K562 (cell line): ENCODE results near the gene RBM19. TPM values are rescaled to one million over a fixed set of nuclear protein-coding genes. Genes with fewer than 3 reads are reported as not detected.

Experiments
- ATAC-seq: fragments of 200-7000 bp; cut with Tn5 transposase; 3 replicates; pipeline ENCODE4 v1.9.1; 2020; ENCODE audit warnings: moderate library complexity
- BruUV-seq: library from RNA; stranded (reverse); fragments of 400-500 nt; replicated peaks from 2 replicates; lab custom pipeline; 2021; lab: Mats Ljungman, UMichigan
- CTCF ChIA-PET: fragments of 300-600 bp; formaldehyde crosslinking; extraction: SDS; loops from one replicate; lab custom pipeline; 2021; ENCODE audit warnings: low intra/inter-chr PET ratio; lab: Yijun Ruan, JAX
- POLR2A ChIA-PET: fragments of 300-600, 350-650 bp; sonication (Branson Sonifier 250); formaldehyde crosslinking; extraction: SDS; loops from one replicate; lab custom pipeline; 2021; ENCODE audit warnings: antibody characterized with exemption, inconsistent platforms; lab: Yijun Ruan, JAX
- DNase-seq, 4 experiments: peaks; one replicate each; pipeline versions ENCODE4 v3.0.0 to v3.0.0-alpha.2; 2011 to 2018; ENCODE audit warnings: low spot score in 3 of 4, mixed read lengths in 3 of 4; ENCODE audit errors: extremely low read depth in 1 of 4
- FAIRE-seq: peaks from 2 replicates; lab custom pipeline; 2011; peaks lifted over from hg19 to GRCh38; lab: Jason Lieb, UNC
- H2AFZ ChIP-seq: 2 replicates; pipeline ENCODE4 v1.6.0; 2011; ENCODE audit warnings: low read depth, low read length, control low read depth, inconsistent platforms
- H3K27ac ChIP-seq: fragments of 200-600 bp; 3 replicates; pipeline ENCODE4 v1.8.0; 2011; ENCODE audit warnings: low read depth, mild to moderate bottlenecking, control low read depth, inconsistent platforms, low read length, moderate library complexity, mixed read lengths; ENCODE audit errors: extremely low read depth
- H3K27me3 ChIP-seq, 2 experiments: fragments of 300-600 bp in 1 of 2; 2 replicates in 1 of 2; 3 replicates in 1 of 2; pipeline versions ENCODE4 v1.6.0 to v1.8.0; 2011; ENCODE audit warnings: inconsistent platforms in 2 of 2, low read length in 2 of 2, mild to moderate bottlenecking in 1 of 2, mixed read lengths in 1 of 2, moderate library complexity in 1 of 2; ENCODE audit not compliant: control insufficient read depth in 2 of 2, insufficient read depth in 2 of 2
- H3K36me3 ChIP-seq: fragments of 300-600 bp; 3 replicates; pipeline ENCODE4 v1.8.0; 2011; ENCODE audit warnings: mild to moderate bottlenecking, low read length, inconsistent platforms; ENCODE audit not compliant: control insufficient read depth, insufficient read depth
- H3K4me1 ChIP-seq, 2 experiments: fragments of 200-600 bp in 1 of 2; replicated peaks in 1 of 2; 2 replicates in 1 of 2; 3 replicates in 1 of 2; pipeline versions ENCODE4 v1.5.1 to v1.8.0; 2011; ENCODE audit warnings: inconsistent platforms in 2 of 2, low read length in 2 of 2, mild to moderate bottlenecking in 1 of 2, mixed read lengths in 1 of 2, moderate library complexity in 1 of 2; ENCODE audit not compliant: control insufficient read depth in 2 of 2, insufficient read depth in 2 of 2
- H3K4me2 ChIP-seq: 2 replicates; pipeline ENCODE4 v1.6.1; 2011; ENCODE audit warnings: low read length, control low read depth, inconsistent platforms, mixed read lengths; ENCODE audit not compliant: insufficient read depth
- H3K4me3 ChIP-seq: fragments of 200-600 bp; sonication (generic), shearing (Covaris generic); 2 replicates; pipeline ENCODE4 v1.5.1; 2016; ENCODE audit warnings: control low read depth, inconsistent platforms
- H3K79me2 ChIP-seq: fragments of 200-600 bp; 3 replicates; pipeline ENCODE4 v1.8.0; 2011; ENCODE audit warnings: low read length, inconsistent platforms; ENCODE audit not compliant: control insufficient read depth, insufficient read depth
- H3K9ac ChIP-seq, 2 experiments: 2 replicates each; pipeline versions ENCODE4 v1.6.0 to v1.6.1; 2011; ENCODE audit warnings: low read depth in 2 of 2, low read length in 2 of 2, control low read depth in 1 of 2, inconsistent platforms in 1 of 2, mild to moderate bottlenecking in 1 of 2, mixed read lengths in 1 of 2; ENCODE audit not compliant: insufficient read depth in 1 of 2
- H3K9me1 ChIP-seq: one replicate; pipeline ENCODE4 v1.6.0; 2011; ENCODE audit warnings: inconsistent platforms, mild to moderate bottlenecking, low read length, moderate library complexity; ENCODE audit not compliant: control insufficient read depth, insufficient read depth
- H3K9me3 ChIP-seq: replicated peaks from 2 replicates; pipeline ENCODE4 v1.5.1; 2011; ENCODE audit warnings: low read depth, low read length, inconsistent platforms; ENCODE audit not compliant: control insufficient read depth, insufficient read depth
- H4K20me1 ChIP-seq: replicated peaks from 2 replicates; pipeline ENCODE4 v1.6.1; 2011; ENCODE audit warnings: low read length, inconsistent platforms, mixed read lengths; ENCODE audit not compliant: control insufficient read depth, insufficient read depth
- CBX8 ChIP-seq: fragments of 200-600 bp; sonication (generic); IDR thresholded peaks from 2 replicates; pipeline ENCODE4 v1.6.1; 2012; ENCODE audit warnings: borderline replicate concordance, mixed run types, low read depth, mild to moderate bottlenecking, moderate library complexity, mixed read lengths, low read length, control low read depth, inconsistent platforms; ENCODE audit not compliant: poor library complexity, severe bottlenecking; ENCODE audit errors: extremely low read depth
- CREM ChIP-seq: IDR thresholded peaks from 2 replicates; pipeline ENCODE4 v1.6.1; 2014; ENCODE audit warnings: antibody characterized with exemption, low read depth
- DDX20 ChIP-seq: fragments of 450-650 bp; IDR thresholded peaks from 2 replicates; pipeline ENCODE4 v1.6.1; 2016; ENCODE audit warnings: missing genetic modification characterization, low read depth, mild to moderate bottlenecking, missing compliant biosample characterization, moderate library complexity
- ETS2 ChIP-seq: IDR thresholded peaks from 2 replicates; pipeline ENCODE4 v1.6.1; 2016; ENCODE audit warnings: borderline replicate concordance, missing genetic modification characterization, mild to moderate bottlenecking, moderate library complexity, missing compliant biosample characterization; ENCODE audit not compliant: poor library complexity, severe bottlenecking
- GABPA ChIP-seq: fragments of 200-800 bp; sonication (Bioruptor generic); conservative IDR thresholded peaks from 2 replicates; pipeline ENCODE4 v1.6.1; 2016; ENCODE audit warnings: low read depth, missing genetic modification characterization, missing compliant biosample characterization
- HDAC1 ChIP-seq, 2 experiments: fragments of 450-650 bp; IDR thresholded peaks; 2 replicates each; pipeline ENCODE4 v1.6.1; 2016 to 2017; ENCODE audit warnings: inconsistent platforms in 1 of 2, mild to moderate bottlenecking in 1 of 2, moderate library complexity in 1 of 2
- HEY1 ChIP-seq: fragments of 250-450 bp; sonication (Bioruptor Pico); IDR thresholded peaks from 2 replicates; pipeline ENCODE4 v1.5.0; 2020; ENCODE audit warnings: mild to moderate bottlenecking, moderate library complexity, borderline replicate concordance
- HMG20A ChIP-seq: fragments of 450-650 bp; formaldehyde crosslinking; conservative IDR thresholded peaks from 2 replicates; pipeline ENCODE4 v1.4.0; 2020; ENCODE audit warnings: mild to moderate bottlenecking, mixed read lengths
- MYC ChIP-seq, 2 experiments: fragments of 250-450 bp in 1 of 2; sonication (Bioruptor Pico) in 1 of 2; IDR thresholded peaks; 2 replicates each; pipeline versions ENCODE4 v1.5.1 to v1.6.1; 2012 to 2021; ENCODE audit warnings: low read depth in 2 of 2, borderline replicate concordance in 1 of 2, improper control_type of control experiment in 1 of 2, low read length in 1 of 2, mild to moderate bottlenecking in 1 of 2, moderate library complexity in 1 of 2
- THRAP3 ChIP-seq: fragments of 450-650 bp; IDR thresholded peaks from 2 replicates; pipeline ENCODE4 v1.6.1; 2016; ENCODE audit warnings: mild to moderate bottlenecking, inconsistent platforms, borderline replicate concordance
- ZNF121 ChIP-seq: sonication (generic); formaldehyde crosslinking; conservative IDR thresholded peaks from 2 replicates; pipeline ENCODE4 v1.8.0; 2022; ENCODE audit warnings: missing genetic modification reagents
- ZNF239 ChIP-seq: fragments of 250-450 bp; sonication (Bioruptor Pico); IDR thresholded peaks from 2 replicates; pipeline ENCODE4 v1.4.0; 2020; ENCODE audit warnings: mild to moderate bottlenecking
- WGBS: fragments of 100-300 bp; shearing (Covaris generic); methylation state at CpG from one replicate; pipeline ENCODE4 v1.1.6; 2016; ENCODE audit warnings: low coverage, mixed read lengths; ENCODE audit not compliant: insufficient coverage; ENCODE audit errors: missing lambda C conversion rate; 5-methylcytosine and 5-hydroxymethylcytosine counted together
- in situ Hi-C: fragments of 300-500 bp; cut with MboI; formaldehyde crosslinking; loops from 4 replicates; pipeline ENCODE4 v1.15.0; 2018; ENCODE audit warnings: inconsistent platforms, mixed read lengths
- intact Hi-C: fragments of 100-400 bp; cut with micrococcal nuclease; formaldehyde crosslinking; loops from 2 replicates; pipeline ENCODE4 v1.14.2; 2022
- polyA plus RNA-seq, 8 experiments: library from polyadenylated mRNA; depleted of rRNA in 4 of 8; stranded (reverse) in 5 of 8; unstranded in 3 of 8; fragments of >200 nt; fragmentation: Nextera tagmentation in 2 of 8; fragmentation: Illumina TruSeq in 1 of 8; extraction: Ambion mirVana in 2 of 8; extraction: Trizol in 1 of 8; gene quantifications; 2 replicates each; pipeline versions ENCODE4 v1.2.1 to v1.2.3, GENCODE V29; 2011 to 2014; ENCODE audit warnings: inconsistent platforms in 1 of 8, missing spikeins in 1 of 8
- total RNA-seq, 7 experiments: library from RNA; depleted of rRNA in 6 of 7; stranded (reverse); fragments of >200 nt in 6 of 7; fragmentation: Illumina TruSeq in 2 of 7; extraction: Trizol in 2 of 7; gene quantifications; 2 replicates each; pipeline versions ENCODE4 v1.2.1 to v1.2.3, GENCODE V29; 2011 to 2021; ENCODE audit warnings: low replicate concordance in 1 of 7
- TF ChIP-seq, protein P1 (sequence below), 2 experiments: IDR thresholded peaks; 2 replicates each; pipeline ENCODE4 v1.6.1; 2012; ENCODE audit warnings: improper control_type of control experiment in 2 of 2, low read depth in 2 of 2, low read length in 2 of 2, borderline replicate concordance in 1 of 2
- TF ChIP-seq, protein P2 (sequence below), 2 experiments: fragments of 450-650 bp in 1 of 2; IDR thresholded peaks; 2 replicates each; pipeline ENCODE4 v1.6.1; 2011 to 2017; ENCODE audit warnings: low read depth in 2 of 2, antibody characterized with exemption in 1 of 2, borderline replicate concordance in 1 of 2, low read length in 1 of 2, mild to moderate bottlenecking in 1 of 2, mixed read lengths in 1 of 2; ENCODE audit not compliant: control insufficient read depth in 1 of 2

The RBM19 gene
- total and polyA plus RNA-seq, 9 of the 15 experiments (the other 6 are each of a cell fraction or from before 2014, with no cell fraction given), result 16.0 to 58.4 (median 37.9) TPM

DNA sequence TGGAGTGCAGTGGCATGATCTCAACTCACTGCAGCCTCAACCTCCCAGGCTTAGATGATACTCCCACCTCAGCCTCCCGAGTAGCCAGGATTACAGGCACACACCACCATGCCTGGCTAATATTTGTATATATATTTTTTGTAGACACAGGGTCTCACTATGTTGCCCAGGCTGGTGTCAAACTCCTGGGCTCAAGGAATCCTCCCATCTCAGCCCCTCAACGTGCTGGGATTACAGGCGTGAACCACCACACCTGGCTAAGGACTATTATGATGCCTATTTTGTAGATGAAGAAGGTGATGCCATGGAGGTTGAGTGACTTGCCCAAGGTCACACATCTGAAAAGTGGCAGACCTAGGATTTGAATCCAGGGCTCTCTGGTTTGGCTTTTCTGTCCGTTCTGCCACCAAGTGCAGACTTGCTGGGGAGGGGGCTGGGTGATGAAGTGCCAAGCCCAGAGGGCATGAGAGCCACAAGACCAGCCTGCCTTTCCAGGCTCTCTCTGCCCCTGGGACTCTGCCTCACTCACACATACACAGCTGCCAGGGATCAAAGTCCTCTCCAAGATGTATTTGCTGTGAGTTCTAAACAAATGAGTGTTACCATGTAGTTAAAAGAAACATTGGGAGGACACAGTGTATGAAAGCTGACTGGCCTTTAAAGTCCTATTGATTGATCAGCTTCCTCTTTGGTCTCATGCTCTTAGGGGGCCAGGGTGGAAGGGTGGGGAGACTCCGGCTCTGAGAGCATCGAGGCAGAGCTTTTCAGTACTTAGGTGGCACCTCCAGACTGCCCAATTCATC is 21.3 kb upstream of the RBM19 start:
- ATAC-seq (no peak), DNase-seq (no peak), FAIRE-seq (no peak)
- CTCF ChIA-PET, result no interaction called here
- H3K4me1 ChIP-seq, result no peaks in the 10 kb centered on the region
- intact Hi-C loops, result loop anchor here (10.0 kb wide), 1 partner anchor 1767 kb away; no protein-coding TSS in a partner anchor
- POLR2A ChIA-PET, result interaction anchor here (0.6 kb wide), 1 partner anchor 1211 kb away, joined by 3 read pairs; no protein-coding TSS in a partner anchor
- no peak overlapping the region for H3K9ac ChIP-seq
- no peaks in the 10 kb centered on the region for H3K36me3 ChIP-seq
- H3K79me2 ChIP-seq, result no peaks in the 10 kb centered on the region
- no peaks in the 10 kb centered on the region for H4K20me1 ChIP-seq
- H3K27me3 ChIP-seq, result peaks cover 0 to 3% of the 10 kb centered on the region in 2 experiments; a peak in 1 of 5 replicates
- H2AFZ ChIP-seq, result no peak overlapping the region
- H3K27ac ChIP-seq, result no peak overlapping the region
- no peak overlapping the region for H3K4me3 ChIP-seq
- in situ Hi-C loops, result loop anchor here (10.0 to 25.0 kb wide), 3 partner anchors 517 to 1950 kb away; no protein-coding TSS in a partner anchor
- 0 out of 2 replicates have a peak, but pooled peaks cover under 1% of the 10 kb centered on the region for H3K9me3 ChIP-seq
- no TSS peak for BruUV-seq
- H3K4me2 ChIP-seq, result no peak overlapping the region
- H3K9me1 ChIP-seq, result no peaks in the 10 kb centered on the region
- WGBS, result 1% methylated on average over 6 of the region's 6 CpGs
- TF ChIP-seq HEY1 (CRISPR knock-in tag), result no peak
- TF ChIP-seq, protein P1, sequence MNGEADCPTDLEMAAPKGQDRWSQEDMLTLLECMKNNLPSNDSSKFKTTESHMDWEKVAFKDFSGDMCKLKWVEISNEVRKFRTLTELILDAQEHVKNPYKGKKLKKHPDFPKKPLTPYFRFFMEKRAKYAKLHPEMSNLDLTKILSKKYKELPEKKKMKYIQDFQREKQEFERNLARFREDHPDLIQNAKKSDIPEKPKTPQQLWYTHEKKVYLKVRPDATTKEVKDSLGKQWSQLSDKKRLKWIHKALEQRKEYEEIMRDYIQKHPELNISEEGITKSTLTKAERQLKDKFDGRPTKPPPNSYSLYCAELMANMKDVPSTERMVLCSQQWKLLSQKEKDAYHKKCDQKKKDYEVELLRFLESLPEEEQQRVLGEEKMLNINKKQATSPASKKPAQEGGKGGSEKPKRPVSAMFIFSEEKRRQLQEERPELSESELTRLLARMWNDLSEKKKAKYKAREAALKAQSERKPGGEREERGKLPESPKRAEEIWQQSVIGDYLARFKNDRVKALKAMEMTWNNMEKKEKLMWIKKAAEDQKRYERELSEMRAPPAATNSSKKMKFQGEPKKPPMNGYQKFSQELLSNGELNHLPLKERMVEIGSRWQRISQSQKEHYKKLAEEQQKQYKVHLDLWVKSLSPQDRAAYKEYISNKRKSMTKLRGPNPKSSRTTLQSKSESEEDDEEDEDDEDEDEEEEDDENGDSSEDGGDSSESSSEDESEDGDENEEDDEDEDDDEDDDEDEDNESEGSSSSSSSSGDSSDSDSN (IDR thresholded peaks at IDR 0.05; ENCODE audit: borderline replicate concordance in 1 of 2, low read depth in 2 of 2, low read length in 2 of 2), result no peak
- no peak for TF ChIP-seq HDAC1 (IDR thresholded peaks at IDR 0.05)
- no peak for TF ChIP-seq CBX8
- TF ChIP-seq THRAP3, result no peak
- no peak for TF ChIP-seq DDX20 (tag)
- no peak for TF ChIP-seq GABPA
- TF ChIP-seq ZNF239, result no peak
- TF ChIP-seq MYC (IDR thresholded peaks at IDR 0.05; ENCODE audit: low read depth, low read length), result no peak
- no peak for TF ChIP-seq MYC (CRISPR knock-in tag; IDR thresholded peaks at IDR 0.05; ENCODE audit: borderline replicate concordance, low read depth)
- TF ChIP-seq ETS2 (tag), result no peak
- TF ChIP-seq, protein P2, sequence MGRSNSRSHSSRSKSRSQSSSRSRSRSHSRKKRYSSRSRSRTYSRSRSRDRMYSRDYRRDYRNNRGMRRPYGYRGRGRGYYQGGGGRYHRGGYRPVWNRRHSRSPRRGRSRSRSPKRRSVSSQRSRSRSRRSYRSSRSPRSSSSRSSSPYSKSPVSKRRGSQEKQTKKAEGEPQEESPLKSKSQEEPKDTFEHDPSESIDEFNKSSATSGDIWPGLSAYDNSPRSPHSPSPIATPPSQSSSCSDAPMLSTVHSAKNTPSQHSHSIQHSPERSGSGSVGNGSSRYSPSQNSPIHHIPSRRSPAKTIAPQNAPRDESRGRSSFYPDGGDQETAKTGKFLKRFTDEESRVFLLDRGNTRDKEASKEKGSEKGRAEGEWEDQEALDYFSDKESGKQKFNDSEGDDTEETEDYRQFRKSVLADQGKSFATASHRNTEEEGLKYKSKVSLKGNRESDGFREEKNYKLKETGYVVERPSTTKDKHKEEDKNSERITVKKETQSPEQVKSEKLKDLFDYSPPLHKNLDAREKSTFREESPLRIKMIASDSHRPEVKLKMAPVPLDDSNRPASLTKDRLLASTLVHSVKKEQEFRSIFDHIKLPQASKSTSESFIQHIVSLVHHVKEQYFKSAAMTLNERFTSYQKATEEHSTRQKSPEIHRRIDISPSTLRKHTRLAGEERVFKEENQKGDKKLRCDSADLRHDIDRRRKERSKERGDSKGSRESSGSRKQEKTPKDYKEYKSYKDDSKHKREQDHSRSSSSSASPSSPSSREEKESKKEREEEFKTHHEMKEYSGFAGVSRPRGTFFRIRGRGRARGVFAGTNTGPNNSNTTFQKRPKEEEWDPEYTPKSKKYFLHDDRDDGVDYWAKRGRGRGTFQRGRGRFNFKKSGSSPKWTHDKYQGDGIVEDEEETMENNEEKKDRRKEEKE (IDR thresholded peaks at IDR 0.05; ENCODE audit: borderline replicate concordance in 1 of 2, control insufficient read depth in 1 of 2, low read depth in 2 of 2, low read length in 1 of 2), result no peak
- no peak for TF ChIP-seq HMG20A
- no peak for TF ChIP-seq CREM
- no peak for TF ChIP-seq ZNF121 (CRISPR knock-in tag)
